Nephron progenitor cell (in vitro differentiated cells): ENCODE results near the gene COLEC12.

Source experiments
- DNase-seq: peaks from one replicate; pipeline ENCODE4 v3.0.0; 2021
- H3K27ac Mint-ChIP-seq: 2 replicates; pipeline ENCODE4 v1.8.0; 2021; ENCODE audit warnings: mild to moderate bottlenecking, moderate library complexity, mixed read lengths
- H3K27me3 Mint-ChIP-seq: 2 replicates; pipeline ENCODE4 v1.8.0; 2021; ENCODE audit warnings: mild to moderate bottlenecking, low read depth, mixed read lengths; ENCODE audit not compliant: poor library complexity
- H3K36me3 Mint-ChIP-seq: 2 replicates; pipeline ENCODE4 v1.8.0; 2021; ENCODE audit warnings: low read depth, mixed read lengths
- H3K4me1 Mint-ChIP-seq: 2 replicates; pipeline ENCODE4 v1.8.0; 2021; ENCODE audit warnings: mixed read lengths
- H3K4me3 Mint-ChIP-seq: 2 replicates; pipeline ENCODE4 v1.8.0; 2021; ENCODE audit warnings: mild to moderate bottlenecking, moderate library complexity, mixed read lengths
- H3K9me3 Mint-ChIP-seq: 2 replicates; pipeline ENCODE4 v1.8.0; 2021; ENCODE audit warnings: mild to moderate bottlenecking, moderate library complexity, mixed read lengths
- CTCF ChIP-seq: fragments of 200-600 bp; sonication (generic); IDR thresholded peaks from 2 replicates; pipeline ENCODE4 v1.5.0; 2021; ENCODE audit warnings: antibody characterized with exemption

COLEC12 gene

DNA sequence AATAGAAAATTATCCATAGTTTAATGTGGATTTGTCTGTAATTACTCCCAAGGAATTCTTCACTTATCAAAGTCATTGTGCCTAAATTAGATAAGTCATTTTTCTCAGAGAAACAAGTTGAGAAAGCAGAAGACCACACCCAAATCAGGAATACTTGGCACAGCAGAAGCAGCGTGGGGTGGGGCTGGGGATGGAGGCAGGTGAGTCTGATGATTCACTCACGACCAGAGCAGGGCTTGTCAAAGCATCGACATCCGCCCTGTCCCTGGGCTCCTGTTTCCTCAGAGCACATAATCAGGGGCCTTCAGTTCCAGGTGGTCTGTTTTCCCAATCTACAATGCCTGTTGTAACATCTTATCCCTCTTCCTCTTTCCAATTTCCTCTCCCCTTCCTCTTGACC, 31.5 kb upstream of the COLEC12 start:
- Mint-ChIP-seq H3K27ac (no peak overlapping the region), H3K27me3 (no peaks in the 10 kb centered on the region)

GRCh38 chr18:527146-527545, 26.6 kb upstream of the COLEC12 start:
- no peak for DNase-seq
- no peak for TF ChIP-seq CTCF
- Mint-ChIP-seq H3K4me3 (no peak overlapping the region), H3K36me3 (peaks cover 6% of the 10 kb centered on the region), H3K4me1 (peaks cover 42% of the 10 kb centered on the region), H3K9me3 (peaks cover 7% of the 10 kb centered on the region), H3K27ac (no peak overlapping the region), H3K27me3 (peaks cover 6% of the 10 kb centered on the region)

More for the DNA sequence above, 31.5 kb upstream of the COLEC12 start:
- peaks cover 11% of the 10 kb centered on the region for H3K4me1 Mint-ChIP-seq
- no peak for DNase-seq
- H3K4me3 Mint-ChIP-seq: no peak overlapping the region
- H3K36me3 Mint-ChIP-seq: no peaks in the 10 kb centered on the region
- H3K9me3 Mint-ChIP-seq: peaks cover 14% of the 10 kb centered on the region
- no peak for TF ChIP-seq CTCF

DNA sequence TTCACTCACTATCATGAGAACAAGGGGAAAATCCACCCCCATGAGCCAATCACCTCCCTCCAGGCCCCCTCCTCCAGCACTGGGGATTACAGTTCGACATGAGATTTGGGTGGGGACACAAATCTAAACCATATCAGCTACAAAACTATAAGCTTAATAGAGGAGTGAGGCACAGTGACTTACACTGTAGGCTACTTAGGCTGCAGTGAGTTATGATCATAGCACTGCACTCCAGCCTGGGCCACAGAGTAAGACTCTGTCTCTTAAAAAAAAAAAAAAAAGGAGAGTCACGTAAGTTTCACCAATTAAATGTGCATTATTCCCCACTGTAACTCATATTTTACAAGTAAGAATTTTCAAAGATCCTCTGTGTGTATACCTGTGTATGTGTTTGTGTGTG, 26.2 kb upstream of the COLEC12 start:
- Mint-ChIP-seq H3K27ac (no peak overlapping the region), H3K27me3 (peaks cover 6% of the 10 kb centered on the region), H3K36me3 (peaks cover 6% of the 10 kb centered on the region), H3K9me3 (peaks cover 7% of the 10 kb centered on the region), H3K4me1 (peaks cover 42% of the 10 kb centered on the region), H3K4me3 (no peak overlapping the region)
- TF ChIP-seq CTCF: no peak
- DNase-seq: no peak

GRCh38 chr18:525036-525797, 24.7 kb upstream of the COLEC12 start:
- Mint-ChIP-seq H3K27me3 (peaks cover 6% of the 10 kb centered on the region), H3K4me1 (peaks cover 42% of the 10 kb centered on the region), H3K27ac (peak overlapping the region; percentile 83), H3K4me3 (no peak overlapping the region), H3K9me3 (peaks cover 7% of the 10 kb centered on the region), H3K36me3 (peaks cover 6% of the 10 kb centered on the region)
- DNase-seq: no peak
- no peak for TF ChIP-seq CTCF

- H3K4me3 Mint-ChIP-seq: no peak overlapping the region
- no peak for DNase-seq
- H3K36me3 Mint-ChIP-seq: peaks cover 6% of the 10 kb centered on the region
- peaks cover 49% of the 10 kb centered on the region for H3K4me1 Mint-ChIP-seq
- peaks cover 6% of the 10 kb centered on the region for H3K27me3 Mint-ChIP-seq
- peaks cover 7% of the 10 kb centered on the region for H3K9me3 Mint-ChIP-seq
- no peak for TF ChIP-seq CTCF
- peak overlapping the region; percentile 83 for H3K27ac Mint-ChIP-seq
Measured at GRCh38 chr18:524466-524865, 24.0 kb upstream of the COLEC12 start.

GRCh38 chr18:523561-523960, 23.1 kb upstream of the COLEC12 start:
- peaks cover 58% of the 10 kb centered on the region for H3K4me1 Mint-ChIP-seq
- peaks cover 7% of the 10 kb centered on the region for H3K9me3 Mint-ChIP-seq
- H3K36me3 Mint-ChIP-seq: peaks cover 6% of the 10 kb centered on the region
- no peak for TF ChIP-seq CTCF
- H3K27ac Mint-ChIP-seq: no peak overlapping the region
- peaks cover 10% of the 10 kb centered on the region for H3K27me3 Mint-ChIP-seq
- no peak for DNase-seq
- H3K4me3 Mint-ChIP-seq: no peak overlapping the region
